GDM1 (cell line): Measurements from ENCODE around the gene RIMS4.
"Not testable (repeated sequence)": the region's sequence is repeated elsewhere in the genome, so short reads cannot be mapped to it uniquely, and the experiment has no call there.

ENCODE experiments used
- DNase-seq: peaks from one replicate; lab custom pipeline; 2025; lab: John Stamatoyannopoulos, UW

RIMS4 gene

DNA sequence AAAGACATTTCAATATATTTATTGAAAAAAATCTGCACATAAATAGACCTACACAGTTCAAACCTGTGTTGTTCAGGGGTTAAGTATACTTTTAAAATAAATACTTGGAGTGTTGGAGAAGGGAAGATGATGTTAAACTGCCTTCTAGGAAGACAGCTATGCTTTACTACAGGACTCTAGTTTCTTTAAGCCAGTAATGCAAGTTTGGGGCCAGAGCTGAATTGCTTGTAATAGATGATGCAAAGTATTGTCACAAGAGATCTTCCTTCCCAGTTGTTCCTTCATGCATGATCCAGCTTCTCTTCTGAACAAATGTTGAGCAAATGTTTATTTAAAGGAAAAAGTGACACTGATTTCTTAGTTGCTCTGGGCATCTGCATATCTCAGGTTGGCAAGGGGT lies 20.2 kb upstream of the RIMS4 start:
- DNase-seq, result no peak

DNA sequence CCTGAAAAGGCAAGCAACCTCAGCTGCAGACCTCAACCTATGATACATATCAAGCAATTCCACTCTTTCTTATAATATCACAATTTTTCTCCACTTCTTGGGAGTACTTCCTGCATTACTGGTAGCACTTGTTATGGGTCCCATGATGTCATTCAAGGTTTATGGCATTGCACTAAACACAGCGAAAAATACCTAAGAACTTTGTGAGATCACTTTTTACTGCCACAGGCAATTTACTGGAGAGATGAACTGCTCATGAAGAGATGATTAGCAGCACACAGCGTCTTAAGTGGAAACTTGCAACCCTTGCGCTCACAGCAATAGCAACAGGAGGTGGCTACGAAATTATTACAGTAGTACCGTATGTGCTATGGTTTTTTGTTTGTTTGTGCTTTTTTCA lies 19.3 kb upstream of the RIMS4 start:
- no peak for DNase-seq

DNA sequence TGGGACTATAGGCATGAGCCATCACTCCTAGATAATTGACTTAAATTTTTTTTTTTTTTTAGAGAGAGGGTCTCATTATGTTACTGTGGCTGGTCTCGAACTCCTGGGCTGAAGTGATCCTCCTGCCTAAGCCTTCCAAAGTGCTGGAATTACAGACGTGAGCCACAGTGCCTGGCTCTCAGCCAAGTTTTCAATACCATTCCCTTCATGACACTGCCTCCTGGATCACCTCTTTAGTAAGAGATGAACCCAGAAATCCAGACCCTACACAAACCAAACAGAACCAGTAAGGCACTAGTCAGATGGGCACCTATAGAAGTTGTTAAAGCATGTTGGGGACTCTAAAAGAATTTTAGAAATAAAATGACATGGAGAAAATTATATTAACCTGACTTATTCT lies 18.3 kb upstream of the RIMS4 start:
- DNase-seq, result no peak

DNA sequence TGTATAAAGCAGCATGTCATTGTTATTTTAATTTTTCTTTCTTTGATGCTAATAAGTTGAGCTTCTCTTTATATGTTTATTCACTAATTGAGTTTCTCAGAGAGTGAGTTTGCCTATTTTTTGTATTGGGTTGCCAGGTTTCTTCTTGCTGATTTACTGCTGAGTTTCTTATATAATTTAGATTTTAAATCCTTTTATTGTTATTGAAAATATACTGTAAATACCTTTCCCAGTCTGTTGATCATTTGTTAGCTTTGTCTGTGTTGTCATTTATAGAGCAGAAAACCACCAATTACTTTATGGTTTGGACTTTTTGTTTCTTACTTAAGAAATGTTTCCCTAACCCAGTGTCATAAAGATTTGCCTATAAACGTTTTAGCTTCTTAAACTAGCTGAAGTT lies 17.1 kb upstream of the RIMS4 start:
- DNase-seq, result no peak

GRCh38 chr20:44821576-44821975 lies 11.2 kb upstream of the RIMS4 start:
- DNase-seq, result not testable (repeated sequence)

DNA sequence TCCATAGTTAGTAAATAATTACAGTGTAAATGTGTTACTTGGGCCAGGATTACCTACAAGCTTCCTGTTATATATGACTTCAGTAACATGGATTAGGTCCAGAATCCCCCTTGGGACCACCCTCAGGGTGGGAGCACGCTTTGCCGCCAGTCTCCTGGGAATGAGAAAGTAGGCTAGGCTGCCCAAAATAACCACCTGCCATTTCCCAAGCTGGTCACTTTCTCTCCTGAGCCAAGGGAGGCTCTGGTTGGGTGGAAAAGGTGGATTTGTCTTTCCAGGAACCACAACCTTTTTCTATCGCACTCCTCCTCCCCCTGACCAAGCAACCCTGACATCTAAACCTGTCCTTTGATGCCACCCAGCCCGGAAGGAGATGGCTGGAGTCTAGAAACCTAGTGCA lies 9.6 kb upstream of the RIMS4 start:
- DNase-seq, result no peak

DNA sequence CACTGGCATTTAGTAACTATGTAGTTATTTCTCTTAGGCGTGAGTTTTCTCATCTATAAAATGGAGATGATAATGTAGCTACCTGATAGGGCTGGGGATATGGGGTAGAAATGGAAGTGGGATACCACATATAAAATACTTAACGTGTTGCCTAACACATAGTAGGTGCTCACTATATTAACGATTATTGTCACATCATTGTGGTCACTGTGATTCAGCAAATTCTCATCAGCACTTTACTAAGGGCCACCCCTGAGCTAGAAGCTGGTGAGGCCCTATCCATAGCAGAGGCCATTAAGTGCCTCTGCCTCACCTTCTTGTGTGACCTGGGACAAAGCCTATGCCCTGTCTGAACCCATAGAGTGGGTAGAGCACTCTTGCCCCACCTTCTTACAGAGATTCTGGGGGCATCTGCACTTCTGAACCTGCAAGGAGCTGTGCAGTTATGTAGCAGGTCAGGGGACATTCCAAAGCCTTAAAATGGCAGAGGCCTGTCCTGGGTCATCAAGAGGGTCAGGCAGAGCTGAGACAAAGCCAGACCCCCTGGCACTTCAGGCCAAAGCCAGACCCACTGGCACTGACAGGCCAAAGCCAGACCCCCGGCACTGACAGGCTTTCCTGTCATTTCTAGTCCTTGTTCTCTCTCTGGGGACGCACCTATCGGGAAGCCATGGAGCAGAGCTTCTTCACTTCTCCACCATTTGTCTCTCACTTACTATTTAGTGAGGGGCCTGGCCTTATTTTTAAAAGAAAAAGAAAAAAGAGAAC lies 7.0 kb upstream of the RIMS4 start:
- DNase-seq, result no peak

GRCh38 chr20:44814937-44815336 lies 4.6 kb upstream of the RIMS4 start:
- no peak for DNase-seq

DNA sequence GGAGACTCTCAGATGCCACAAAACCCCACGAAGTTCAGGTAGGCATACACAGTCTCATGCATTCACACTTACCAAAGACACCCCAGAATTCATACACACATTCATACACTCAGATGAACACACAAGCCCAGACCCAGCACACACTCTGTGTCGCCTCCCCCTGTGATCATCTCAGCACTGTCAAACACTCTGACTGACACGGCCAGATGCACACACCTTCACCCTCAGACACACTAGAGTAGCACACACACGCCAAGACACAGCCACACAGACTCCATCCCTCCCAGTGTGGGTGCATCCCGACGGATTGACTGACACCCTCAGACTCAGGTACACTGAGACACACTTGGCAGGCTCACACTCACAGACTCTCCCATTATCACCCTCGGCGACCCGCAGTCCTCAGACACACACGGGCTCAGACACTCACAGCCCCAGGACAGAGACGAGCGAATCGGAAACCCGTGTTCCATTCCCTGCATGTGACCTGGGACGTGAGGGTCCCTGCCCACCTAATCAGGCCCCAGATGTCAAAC lies 872 bp upstream of the RIMS4 start:
- DNase-seq, result no peak

DNA sequence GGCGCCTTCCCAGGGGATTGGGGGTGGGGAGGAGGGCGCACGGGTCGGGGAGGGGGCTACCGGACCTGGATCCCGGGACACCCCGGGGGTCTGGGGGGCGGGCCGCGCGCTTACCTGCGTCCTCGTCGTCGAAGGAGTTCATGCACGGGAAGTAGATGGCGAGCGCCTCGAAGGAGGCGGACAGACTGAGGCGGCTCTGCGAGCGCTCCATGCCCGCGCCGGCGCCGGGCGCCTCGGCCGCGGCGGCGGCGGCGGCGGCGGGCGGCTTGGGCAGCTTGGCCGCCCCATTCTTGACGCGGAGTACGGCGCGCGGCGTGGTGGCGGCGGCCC lies 320 bp downstream of the RIMS4 start:
- DNase-seq, result no peak

- DNase-seq, result no peak
Observed at GRCh38 chr20:44809380-44810060, 826 bp downstream of the RIMS4 start.

GRCh38 chr20:44807684-44808056 lies 2.7 kb downstream of the RIMS4 start:
- no peak for DNase-seq

GRCh38 chr20:44807051-44807683 lies 3.2 kb downstream of the RIMS4 start:
- no peak for DNase-seq

DNA sequence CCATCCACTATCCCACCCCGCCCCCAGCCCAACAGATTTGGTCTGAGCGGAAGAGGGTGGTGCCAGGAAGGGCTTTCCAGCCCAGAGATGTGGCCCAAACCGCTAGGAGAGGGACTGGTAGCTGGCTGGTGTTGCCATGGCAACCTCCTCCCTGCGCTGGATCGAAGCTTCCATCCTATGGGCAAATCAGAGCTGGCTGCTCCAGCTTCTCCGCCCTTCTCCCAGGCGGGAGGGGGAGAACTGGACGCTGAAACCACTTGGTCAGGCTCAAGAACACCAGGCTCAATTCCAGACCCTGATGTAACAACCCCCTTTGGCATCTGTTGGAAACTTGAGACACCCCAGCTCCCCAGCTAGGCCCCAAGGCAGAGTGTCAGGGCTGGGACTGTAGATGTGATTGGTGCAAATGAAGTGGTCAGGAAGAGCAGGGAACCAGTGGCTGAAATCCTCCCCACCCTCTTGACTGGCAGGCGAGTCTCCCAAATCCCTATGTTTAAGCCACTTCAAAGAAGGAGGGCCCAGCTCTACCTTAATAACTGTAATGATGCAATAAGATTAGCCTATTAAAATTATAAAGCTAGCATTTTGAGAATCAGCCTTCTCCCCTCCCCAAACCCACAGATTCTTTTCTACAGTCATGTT lies 4.2 kb downstream of the RIMS4 start:
- no peak for DNase-seq

GRCh38 chr20:44805335-44805978 lies 4.9 kb downstream of the RIMS4 start:
- no peak for DNase-seq

DNA sequence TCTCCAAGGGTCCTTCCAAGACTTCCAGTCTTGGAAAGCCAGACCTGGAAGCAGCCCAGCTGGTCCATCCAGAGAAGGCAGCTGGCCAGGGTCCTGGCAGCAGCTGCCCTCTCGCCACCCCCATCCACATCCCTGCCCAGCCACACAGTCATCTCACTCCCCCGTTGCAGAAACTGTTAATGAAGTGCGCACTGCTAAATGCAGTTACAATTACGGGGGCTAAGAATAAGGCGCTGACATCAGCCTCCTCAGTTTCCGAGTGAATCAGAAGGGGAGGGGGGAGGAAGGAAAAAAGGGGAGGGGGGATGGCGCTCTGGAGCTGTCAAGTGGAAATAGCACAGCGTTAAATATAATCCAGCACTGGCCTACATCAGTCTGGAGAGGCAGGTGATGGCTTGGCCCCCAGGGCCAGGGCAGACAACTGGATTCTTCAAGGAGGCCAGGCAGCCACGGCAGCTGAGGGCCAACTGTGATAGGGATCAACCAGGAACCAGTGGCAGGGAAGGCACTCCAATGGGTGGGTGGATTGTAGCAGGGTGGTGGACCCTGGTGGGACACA lies 6.9 kb downstream of the RIMS4 start:
- no peak for DNase-seq

- DNase-seq, result no peak
Observed at GRCh38 chr20:44802702-44803101, 7.6 kb downstream of the RIMS4 start.

DNA sequence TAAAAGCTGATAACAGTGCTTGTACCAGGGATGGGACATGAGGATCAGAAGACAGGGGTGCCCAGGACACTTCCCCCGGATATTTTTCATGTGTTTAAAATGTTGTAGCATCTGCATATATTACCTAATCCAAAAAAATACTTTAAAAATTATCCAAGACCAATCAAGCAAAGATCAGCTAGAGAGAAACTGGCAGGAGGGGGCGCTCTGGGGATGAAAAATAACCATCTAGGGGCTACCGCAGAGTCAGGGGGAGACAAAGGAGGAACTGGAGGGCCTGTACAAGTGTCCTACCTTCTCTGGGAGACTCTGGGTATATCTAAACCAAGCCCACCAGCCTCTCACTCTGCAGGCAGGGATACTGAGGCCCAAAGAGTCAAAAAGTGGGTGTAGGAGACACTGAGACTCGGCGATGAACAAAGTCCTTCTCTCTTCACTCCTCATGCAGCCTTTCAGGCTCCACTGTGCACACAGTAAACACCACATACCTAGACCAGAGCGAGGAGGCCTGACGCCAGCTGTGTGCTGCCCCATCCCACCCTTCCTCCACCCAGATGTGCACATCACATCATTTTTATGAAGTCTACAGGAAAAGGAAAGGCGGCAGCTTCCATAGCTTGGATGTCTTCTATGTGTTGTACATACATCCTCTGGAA lies 9.8 kb downstream of the RIMS4 start:
- DNase-seq, result no peak

DNA sequence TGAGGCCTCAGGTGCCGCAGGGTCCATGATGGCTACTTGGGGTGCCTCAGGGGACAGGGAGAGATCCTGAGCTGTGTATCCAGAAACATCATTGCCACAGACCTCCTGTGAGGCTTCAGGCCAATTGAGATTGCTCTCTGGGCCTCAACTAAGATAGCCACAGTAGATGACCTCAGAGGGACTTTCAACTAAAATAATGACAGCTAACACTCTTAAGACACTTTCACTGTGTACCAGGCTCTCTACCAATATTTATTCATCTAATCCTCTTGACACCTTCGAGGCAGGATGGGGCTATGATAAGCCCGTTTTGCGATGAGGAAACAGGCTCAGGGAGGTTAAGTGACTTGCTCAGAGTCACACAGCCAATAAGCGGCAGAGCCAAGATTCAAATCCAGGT lies 10.7 kb downstream of the RIMS4 start:
- DNase-seq, result no peak

DNA sequence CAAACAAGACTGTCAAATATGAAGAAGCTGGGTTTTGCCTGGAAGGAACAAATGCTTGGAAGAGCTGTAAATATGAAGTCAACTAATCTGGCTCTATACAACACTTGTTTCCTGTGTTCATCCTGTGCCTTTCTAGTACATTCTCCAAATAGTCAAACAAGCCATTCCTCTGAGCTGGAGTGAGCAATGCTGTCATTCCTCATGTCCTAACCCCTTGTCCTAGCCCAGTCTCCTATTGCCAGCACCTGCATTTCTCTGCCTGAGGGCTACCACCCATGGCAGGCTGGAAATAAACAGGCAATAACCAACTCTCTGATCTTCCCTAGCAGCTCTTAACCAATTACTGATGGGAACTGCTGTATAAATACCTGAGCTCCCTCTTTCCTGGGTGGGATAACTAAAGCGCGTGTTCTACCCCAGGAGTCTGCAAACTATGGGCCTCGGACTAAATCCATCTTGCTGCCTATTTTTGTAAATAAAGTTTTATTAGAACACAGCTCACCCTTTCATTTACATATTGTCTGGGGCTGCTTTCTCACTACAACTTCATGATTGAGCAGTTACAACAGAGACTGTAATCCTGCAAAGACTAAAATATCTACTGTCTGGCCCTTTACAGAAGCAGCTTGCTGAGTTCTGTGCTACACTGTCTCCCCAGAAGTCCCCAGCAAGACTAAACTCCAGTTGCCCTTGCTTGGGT lies 13.4 kb downstream of the RIMS4 start:
- no peak for DNase-seq

DNA sequence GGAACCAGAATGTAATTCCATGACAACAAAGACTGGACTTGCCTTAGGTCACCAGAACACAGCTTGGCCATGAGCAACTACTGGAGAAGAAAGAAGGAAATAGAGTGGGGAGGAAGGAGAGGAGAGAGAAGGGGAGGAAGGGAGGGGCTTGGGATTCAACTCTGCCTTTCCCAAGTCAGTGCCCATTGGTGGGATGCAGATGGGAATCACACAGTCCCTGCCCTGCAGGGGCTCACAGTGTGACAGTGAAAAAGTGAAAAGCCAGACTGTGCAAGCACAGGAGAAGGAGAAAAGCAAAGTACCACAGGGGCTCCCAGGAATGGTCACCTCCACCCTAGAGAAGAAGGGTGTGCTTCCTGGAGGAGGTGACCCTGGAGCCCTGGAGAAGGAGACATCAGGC lies 14.0 kb downstream of the RIMS4 start:
- no peak for DNase-seq
